ENCODE data around the gene CNIH4.
"Not testable (repeated sequence)": the region's sequence is repeated elsewhere in the genome, so short reads cannot be mapped to it uniquely, and the experiment has no call there.

The CNIH4 gene

DNA sequence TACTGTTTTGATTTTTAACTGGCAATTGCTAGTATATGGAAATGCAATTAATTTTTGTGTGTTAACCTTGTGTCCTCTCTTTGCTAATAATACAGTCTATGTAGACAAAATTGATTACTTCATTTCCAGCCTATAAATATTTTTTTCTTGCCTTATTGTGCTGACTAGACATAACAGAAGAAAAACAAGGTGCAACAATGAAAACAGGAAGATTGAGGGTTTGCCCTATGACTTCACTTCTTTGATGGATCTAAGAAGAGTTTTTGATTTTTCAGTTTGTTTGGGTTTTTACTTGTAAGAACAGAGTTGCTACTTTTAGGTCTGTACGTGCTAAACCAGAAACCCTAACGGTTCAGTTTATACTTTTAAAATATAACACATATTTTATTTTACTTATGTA is 8.5 kb upstream of the CNIH4 start:
- no peak for DNase-seq (ENCODE audit: low read depth in 2 of 2, low spot score in 1 of 2)

DNA sequence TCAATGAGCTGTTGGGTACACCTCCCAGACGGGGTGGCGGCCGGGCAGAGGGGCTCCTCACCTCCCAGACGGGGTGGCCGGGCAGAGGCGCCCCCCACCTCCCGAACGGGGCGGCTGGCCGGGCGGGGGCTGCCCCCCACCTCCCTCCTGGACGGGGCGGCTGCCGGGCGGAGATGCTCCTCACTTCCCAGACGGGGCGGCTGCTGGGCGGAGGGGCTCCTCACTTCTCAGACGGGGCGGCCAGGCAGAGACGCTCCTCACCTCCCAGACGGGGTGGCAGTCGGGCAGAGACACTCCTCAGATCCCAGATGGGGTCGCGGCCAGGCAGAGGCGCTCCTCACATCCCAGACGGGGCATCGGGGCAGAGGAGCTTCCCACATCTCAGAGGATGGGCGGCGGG is 7.0 kb upstream of the CNIH4 start:
- not testable (repeated sequence) for DNase-seq (ENCODE audit: low read depth in 2 of 2, low spot score in 1 of 2)

DNA sequence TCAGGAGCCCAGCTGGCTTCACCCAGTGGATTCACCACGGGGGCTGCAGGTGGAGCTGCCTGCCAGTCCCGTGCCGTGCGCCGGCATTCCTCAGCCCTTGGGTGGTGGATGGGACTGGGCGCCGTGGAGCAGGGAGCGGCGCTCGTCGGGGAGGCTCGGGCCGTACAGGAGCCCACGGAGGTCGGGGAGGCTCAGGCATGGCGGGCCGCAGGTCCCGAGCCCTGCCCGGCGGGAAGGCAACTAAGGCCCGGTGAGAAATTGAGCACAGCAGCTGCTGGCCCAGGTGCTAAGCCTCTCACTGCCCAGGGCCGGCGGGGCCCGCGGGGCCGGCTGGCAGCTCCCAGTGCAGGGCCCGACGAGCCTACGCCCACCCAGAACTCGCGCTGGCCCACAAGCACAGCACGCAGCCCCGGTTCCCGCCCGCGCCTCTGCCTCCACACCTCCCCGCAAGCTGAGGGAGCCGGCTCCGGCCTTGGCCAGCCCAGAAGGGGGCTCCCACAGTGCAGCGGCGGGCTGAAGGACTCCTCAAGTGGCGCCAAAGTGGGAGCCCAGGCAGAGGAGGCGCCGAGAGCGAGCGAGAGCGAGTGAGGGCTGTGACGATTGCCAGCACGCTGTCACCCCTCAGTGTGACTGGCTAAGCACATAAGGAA is 4.1 kb upstream of the CNIH4 start:
- DNase-seq (ENCODE audit: low read depth in 2 of 2, low spot score in 1 of 2) = not testable (repeated sequence)

DNA sequence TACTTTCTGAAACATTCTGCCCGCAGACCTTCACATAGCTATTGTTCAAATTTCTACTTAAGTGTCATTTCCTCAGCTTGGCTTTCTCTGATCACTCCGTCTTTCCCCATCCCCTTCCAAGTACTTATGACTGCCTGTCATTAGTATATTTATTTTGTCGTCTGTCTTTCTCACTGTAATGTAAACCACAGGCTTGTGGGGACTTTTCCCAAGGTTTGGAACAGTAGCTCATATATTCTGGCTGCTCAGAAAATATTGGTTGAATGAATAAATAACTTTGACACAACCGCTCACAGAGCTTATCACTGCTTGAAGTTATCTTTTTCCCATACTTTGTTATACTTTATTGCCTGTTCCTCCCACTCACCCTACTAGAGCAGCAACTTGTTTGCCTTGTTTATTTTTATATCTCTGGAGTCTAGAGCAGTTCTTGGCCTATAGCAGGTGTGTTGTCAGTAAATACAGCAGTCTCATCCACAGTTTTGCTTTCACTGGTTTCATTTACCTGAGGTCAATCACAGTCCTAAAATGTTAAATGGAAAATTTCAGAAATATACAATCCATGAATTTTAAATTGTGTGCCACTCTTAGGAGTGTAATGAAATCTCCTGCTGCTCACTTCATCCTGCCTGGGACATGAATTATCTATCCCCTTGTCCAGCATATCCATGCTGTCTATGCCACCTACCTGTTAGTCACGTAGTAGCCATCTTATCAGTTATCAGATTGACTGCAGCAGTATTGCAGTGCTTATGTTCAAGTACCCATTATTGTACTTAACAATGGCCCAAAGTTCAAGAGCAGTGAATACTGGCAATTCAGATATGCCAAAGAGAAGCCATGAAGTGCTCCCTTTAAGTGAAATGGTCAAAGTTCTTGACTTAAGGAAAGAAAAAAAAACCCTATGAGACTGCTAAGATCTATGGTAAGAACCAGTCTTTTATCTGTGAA is 2.4 kb upstream of the CNIH4 start:
- DNase-seq (ENCODE audit: low read depth in 2 of 2, low spot score in 1 of 2) = no peak

DNA sequence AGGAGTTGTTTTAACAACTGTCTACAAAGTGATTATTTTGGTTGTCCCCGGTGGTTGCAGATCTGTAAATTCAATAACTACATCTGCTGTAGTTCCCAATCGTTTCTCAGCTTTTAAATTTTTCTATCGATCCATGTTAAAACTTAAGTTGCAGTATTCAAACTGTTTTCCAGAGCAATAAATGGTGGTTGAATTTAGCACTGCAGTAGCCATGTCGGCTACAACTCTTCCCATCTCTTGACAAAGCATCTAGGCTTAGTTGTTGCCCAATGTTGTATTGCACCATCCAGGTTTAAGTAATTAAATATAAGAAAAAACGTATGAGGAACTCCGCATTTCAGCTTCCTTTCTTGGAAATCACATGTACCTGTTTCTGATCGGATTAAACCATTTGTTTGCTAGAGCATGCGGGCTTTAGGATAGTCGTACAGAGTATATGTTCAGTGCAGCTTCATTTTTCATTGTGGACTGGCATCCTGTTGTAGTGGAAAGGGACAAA is 996 bp downstream of the CNIH4 start:
- no peak for DNase-seq (ENCODE audit: low read depth in 2 of 2, low spot score in 1 of 2)

DNA sequence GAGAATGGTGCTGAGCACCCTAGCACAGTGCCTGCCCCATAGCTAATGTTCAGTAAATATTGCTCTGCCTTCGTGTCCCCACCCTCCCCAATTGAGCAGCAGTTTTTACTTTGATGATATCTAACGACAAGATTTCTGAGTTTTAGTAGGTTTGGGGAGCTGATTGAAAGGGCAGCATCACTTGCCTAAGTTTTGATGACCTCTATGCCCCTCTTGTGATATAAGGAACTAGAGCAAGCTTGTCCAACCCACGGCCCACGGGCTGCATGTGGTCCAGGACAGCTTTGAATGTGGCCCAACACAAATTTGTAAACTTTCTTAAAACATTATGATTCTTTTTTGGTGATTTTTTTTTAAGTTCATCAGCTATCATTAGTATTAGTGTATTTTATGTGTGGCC is 1.6 kb downstream of the CNIH4 start:
- DNase-seq (ENCODE audit: low read depth in 2 of 2, low spot score in 1 of 2) = no peak

DNA sequence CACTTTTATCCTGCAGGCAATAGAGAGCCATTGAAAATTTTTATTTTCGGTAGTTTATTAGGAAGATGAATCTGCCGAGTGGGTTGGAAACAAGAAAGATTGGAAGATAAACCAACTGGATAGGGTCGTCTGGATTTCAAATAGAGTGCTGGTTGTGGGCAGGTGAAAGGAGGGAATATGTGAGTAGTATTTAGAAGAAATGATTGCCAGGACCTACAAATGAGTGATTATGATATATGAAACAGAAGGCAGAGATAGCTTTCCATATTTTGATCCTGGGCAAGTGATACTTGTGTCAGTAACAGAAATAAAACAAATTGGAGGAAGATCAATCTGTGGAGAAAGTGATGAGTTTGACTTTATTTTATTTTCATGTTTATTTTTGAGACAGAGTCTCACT is 2.5 kb downstream of the CNIH4 start:
- no peak for DNase-seq (ENCODE audit: low read depth in 2 of 2, low spot score in 1 of 2)

DNA sequence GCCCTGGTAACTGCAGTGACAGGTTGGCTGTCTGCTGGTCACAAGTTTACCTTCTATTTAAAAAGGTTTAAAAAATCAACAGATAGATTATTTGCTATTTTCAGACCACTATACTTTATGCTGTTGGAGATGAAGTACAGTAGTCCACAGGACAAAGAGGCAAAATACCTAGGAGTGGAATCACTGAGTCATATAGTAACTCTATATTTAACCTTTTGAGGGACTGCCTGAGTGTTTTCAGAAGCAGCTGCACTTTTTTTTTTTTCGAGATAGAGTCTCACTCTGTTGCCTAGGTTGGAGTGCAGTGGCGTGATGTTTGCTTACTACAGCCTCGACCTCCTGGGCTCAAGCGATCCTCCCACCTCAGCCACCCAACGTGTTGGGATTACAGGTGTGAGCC is 11.7 kb downstream of the CNIH4 start:
- no peak for DNase-seq (ENCODE audit: low read depth in 2 of 2, low spot score in 1 of 2)

DNA sequence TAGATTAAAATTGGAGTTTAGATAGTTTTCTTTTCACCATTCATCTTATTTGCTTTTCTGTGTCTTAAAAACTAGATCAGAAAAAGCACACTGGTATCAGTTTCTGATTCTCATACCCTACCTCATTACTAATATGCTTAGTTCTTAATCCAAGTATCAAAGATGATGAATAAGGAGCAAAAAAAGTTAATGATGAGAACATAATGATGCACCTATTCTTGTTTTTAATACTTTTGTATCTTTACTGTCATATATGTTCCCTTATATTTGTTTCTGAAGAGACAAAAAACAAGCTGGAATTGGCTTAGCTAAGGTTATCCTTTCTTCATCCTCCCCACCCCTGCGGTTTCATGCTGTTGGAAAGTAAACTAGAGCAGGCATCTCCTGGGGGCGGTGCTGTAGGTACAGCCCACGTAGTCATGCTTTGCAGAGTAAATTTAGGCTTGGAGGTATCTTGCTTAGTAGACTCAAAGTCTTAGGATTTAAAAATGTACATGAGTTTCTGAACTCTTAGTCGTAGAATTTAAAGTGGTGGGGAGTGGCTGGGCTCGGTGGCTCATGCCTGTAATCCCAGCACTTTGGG is 16.4 kb downstream of the CNIH4 start:
- no peak for DNase-seq (ENCODE audit: low read depth in 2 of 2, low spot score in 1 of 2)

DNA sequence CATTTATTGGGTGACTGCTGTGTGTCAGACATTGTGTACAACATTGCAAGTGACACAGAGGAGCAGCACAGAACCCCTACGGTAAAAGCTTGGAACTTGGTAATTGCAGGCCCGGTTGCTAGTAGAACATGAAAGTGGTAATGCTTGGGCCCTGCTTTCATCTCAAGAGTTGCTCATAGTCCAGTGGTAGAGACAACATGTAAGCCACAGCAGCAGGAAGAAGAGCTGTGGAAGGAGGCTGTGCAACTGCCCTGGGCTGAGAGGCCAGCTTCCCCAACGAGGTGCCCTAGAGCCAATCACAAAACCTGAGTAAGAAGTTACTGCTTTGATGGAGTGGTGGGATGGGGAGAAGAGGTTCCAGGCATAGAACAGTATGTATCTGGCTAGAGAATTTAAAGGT is 18.4 kb downstream of the CNIH4 start:
- no peak for DNase-seq (ENCODE audit: low read depth in 2 of 2, low spot score in 1 of 2)

DNA sequence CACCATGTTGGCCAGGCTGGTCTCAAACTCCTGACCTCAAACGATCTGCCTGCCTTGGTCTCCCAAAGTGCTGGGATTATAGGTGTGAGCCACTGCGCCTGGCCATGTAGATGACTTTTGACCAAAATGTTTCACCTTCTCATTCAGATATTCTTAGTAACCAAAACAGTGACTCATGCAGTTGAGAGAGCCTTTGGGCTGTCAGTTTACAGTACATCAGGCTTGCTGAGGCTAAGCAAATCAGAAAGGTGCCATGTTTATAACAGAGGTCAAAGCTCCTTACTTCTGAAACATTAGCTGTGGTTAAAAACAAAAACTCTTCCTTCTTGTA is 21.0 kb downstream of the CNIH4 start:
- no peak for DNase-seq (ENCODE audit: low read depth in 2 of 2, low spot score in 1 of 2)

DNA sequence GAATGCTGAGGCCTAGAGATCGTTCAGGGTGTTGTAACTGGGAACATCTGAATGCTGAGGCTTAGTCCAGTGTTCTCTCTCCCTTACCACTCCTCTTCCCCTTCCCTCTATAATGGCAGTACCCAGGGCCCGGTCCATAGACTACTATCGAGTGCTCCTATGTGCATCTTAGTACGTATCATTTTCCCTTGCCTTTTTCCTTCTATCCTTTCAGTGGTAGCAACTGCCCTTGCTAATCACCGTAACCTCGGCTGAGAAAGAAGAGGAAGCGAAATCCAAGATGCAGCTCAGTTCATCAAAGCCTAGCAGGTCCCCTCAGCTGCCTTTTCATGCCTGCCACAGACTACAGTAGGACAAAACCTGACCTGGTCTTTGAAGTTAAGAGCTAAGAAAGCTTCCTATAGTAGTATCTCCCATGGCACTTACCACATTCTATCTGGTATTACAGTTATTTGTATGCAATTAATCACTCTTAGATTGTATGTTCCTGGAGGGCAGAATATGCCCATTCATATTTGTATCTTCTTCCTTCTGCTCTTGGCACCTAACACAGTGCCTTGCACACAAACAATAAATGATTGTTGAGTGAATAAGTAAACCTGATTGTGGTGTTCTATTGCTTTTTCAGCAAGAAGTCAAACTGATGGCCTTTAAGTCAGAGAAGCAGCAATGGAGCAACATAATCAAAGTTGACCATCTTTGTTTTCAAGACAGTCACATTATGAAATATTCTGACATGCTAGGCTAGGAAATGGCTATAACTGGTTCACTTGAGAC is 22.4 kb downstream of the CNIH4 start:
- no peak for DNase-seq (ENCODE audit: low read depth in 2 of 2, low spot score in 1 of 2)

DNA sequence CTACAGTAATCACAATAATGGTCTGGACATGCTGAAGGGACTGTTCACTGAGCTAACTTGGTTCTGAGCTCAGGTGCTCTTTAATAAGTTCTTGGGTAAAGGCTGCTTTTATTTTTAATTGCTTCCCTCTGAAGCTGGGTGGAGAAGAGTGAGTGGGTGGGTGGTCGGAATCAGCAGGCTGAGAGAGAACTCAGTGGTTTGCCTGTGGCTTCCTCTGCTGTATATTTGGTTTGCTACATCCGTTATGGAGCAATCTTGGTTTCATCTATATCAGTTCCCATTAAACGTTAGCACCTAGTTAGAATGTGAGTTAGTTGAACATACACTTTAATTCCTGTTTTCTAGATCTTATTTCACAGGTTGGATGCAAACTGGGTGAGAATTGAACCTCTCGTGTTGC is 23.3 kb downstream of the CNIH4 start:
- peak in 1 of 2 donors; percentile 28 for DNase-seq (ENCODE audit: low read depth in 2 of 2, low spot score in 1 of 2)

DNA sequence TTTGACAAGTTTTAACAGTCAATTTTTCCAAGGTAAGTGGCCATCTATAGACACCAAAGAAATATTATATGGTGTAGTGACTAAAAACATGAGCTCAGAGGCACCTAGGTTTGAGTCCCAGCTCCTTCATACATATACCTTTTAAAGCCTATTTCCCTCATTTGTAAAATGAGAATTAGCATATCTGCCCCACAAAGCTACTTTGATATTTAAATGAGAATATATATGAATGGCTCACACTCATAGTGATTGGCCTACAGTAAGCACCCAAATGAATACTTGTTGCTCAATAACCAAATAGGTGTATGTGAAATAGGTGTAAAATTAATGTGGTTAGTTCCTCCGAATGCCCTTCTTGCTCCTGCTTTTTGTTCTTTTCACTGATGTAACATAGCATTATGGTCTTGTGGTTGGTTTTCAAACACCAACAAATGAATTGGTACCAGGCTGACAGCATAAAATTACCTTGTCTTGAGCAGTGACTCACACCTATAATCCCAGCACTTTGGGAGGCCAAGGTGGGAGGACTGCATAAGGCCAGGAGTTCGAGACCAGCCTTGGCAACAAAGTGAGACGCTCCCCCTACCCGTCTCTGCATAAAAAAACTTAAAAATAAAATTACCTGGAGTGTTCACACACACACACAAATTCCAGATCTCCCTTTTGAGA is 25.3 kb downstream of the CNIH4 start:
- no peak for DNase-seq (ENCODE audit: low read depth in 2 of 2, low spot score in 1 of 2)

DNA sequence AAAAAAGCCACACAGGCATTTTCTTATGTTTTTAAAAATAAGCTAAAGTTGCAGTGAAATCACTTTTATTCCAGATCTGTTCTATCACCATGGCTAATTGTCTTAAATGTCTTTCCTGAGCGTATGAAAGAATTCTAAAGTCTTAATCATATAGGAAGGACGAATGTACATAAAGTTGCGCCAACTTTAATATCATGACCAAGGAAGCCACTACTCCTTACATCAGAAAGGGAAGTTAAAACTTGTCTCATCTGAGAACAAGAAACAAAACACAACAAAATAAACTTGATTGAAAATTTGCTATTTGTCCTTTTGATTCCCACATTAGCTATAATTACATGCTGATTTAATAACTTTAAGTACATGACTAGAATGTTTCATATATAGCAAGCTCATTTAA is 26.5 kb downstream of the CNIH4 start:
- no peak for DNase-seq (ENCODE audit: low read depth in 2 of 2, low spot score in 1 of 2)

DNA sequence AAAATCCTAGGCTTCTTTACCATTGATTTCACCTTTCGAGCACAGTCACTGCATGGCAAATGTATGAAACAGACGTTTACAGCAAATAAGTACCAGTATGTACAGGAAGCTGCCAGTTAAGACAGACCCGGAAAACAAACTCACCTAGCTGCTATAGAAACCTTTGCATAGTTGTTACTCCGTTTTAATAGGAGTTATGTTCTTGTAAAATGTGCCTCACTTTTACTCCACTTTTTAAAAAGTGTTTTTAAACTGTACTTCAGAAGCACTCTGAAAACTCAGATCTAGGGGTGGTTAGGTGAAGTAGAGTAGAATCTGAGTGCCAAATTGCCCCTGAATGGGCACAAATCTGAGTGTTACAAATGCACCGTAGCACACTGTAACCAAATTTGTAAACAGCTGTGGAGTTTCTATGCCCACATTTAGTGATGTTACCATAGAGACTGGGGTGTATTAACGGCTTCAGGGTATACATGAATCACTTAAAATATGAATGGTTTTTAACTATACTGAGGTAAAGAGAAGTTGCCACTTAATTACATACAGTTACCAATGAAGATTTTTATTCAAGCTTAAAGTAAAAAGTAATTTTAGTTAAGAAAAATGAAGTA is 30.7 kb downstream of the CNIH4 start:
- no peak for DNase-seq (ENCODE audit: low read depth in 2 of 2, low spot score in 1 of 2)

DNA sequence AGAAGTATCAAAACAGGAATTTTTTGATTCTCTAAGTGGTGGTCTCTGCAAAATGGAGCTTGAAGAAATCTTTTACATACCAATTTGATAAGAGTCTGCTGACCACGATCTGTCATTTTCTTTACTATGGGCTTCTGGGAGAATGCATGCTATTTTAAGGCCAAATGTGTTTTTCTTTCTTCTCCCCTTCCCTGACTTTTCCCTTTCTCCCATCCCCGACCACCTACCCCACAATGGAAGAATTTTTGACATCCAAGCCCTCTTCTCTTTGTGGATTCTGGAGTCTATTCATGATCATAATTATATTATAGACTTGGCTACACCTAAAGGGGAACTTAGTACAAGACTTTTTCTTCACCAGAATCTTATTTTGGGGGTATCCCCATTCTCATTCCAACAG is 31.3 kb downstream of the CNIH4 start:
- no peak for DNase-seq (ENCODE audit: low read depth in 2 of 2, low spot score in 1 of 2)

DNA sequence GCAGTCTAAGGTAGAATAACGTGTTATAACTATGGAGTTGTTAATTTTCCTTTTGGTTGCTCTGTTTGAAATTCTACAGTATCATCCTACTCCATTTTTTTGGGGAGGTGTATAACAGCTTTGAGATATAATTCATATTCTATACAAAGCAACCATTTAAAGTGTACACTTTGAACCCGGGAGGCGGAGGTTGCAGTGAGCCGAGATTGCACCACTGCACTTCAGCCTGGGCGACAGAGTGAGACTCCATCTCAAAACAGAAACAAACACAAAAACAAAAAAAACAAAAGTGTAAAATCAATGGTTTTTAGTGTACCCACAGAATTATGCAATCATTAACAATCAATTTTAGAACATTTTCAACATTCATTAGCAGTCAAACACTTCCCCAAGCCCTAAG is 33.8 kb downstream of the CNIH4 start:
- DNase-seq (ENCODE audit: low read depth in 2 of 2, low spot score in 1 of 2) = no peak

DNA sequence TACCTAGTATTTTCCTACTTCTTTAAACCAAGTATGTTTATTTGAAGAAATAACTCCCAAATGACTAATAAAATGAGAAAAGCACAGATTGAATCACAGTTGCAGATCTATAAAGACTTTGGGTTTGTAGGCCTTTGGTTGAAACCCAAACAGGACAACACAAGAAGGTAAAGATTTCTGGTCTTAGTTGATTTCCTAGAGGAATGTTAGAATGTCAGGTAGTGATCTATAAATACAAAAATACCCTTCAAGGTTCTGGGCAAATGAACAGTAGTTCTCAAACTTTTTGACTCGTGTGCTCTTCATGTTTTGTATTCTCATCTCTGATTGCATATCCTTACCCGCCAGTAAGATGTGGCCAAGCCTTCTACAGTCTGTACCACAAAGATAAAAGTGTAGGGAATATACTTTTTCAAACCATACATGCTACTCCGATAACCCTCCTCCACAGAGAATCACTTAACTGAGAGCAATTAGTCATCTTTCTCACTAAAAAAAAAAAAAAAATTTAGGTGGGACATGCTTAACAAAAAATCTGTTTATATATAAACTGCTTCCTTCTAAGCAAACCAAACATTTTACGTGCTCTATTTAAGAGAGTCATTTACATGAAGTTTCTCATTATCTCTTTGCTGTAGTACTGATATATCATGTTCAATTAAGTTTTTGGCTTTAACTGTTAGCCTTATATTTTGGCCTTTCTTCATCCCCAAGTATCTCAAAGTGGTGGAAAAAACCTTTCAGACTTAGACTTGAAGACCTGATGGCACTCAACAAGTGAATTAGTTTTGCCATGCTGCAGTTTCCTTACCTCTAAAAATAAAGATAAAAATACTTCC is 36.0 kb downstream of the CNIH4 start:
- DNase-seq (ENCODE audit: low read depth in 2 of 2, low spot score in 1 of 2) = no peak

DNA sequence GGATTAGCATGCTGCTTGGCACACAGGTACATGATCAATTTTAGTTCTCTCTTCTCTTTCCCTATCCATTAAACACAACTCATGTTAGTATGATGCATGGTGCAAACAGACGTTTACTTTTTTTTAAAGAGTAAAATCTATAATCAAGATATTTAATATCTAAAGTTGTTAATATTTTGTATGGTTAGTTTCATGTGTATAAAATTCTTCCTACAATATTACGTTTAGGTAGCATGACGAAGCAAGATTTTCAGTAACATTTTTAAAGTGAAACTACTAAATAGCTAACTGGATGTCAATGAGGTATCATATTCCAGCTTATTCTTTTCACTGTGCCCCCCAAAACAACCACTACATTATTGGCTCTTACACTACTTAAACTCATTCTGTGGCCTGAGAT is 36.6 kb downstream of the CNIH4 start:
- no peak for DNase-seq (ENCODE audit: low read depth in 2 of 2, low spot score in 1 of 2)

Measured in stimulated activated CD8-positive, alpha-beta memory T cell treated with anti-CD3 and anti-CD28 coated beads, Interleukin-4, amount 100 ng/mL, for 1 hour (primary cell).